DOHH2 (cell line): ENCODE measurements around the gene RUNX2.
"Not testable (repeated sequence)": the region's sequence is repeated elsewhere in the genome, so short reads cannot be mapped to it uniquely, and the experiment has no call there.

Experiments used
- H3F3A ChIP-seq: fragments of 200-600 bp; sonication (generic), shearing (Covaris generic); 2 replicates; pipeline ENCODE4 v1.6.0; 2016; ENCODE audit warnings: antibody characterized with exemption, mild to moderate bottlenecking; ENCODE audit not compliant: control insufficient read depth, insufficient read depth
- H3K27ac ChIP-seq: fragments of 200-600 bp; sonication (generic); 2 replicates; pipeline ENCODE4 v1.5.1; 2014; ENCODE audit warnings: low read depth, mild to moderate bottlenecking, low read length, moderate library complexity
- H3K27me3 ChIP-seq: fragments of 200-600 bp; sonication (generic); 2 replicates; pipeline ENCODE4 v1.6.1; 2014; ENCODE audit warnings: mild to moderate bottlenecking, low read length, mixed read lengths; ENCODE audit not compliant: control insufficient read depth
- H3K36me3 ChIP-seq: fragments of 200-600 bp; sonication (generic); 2 replicates; pipeline ENCODE4 v1.6.1; 2014; ENCODE audit warnings: mild to moderate bottlenecking, low read length, moderate library complexity, mixed read lengths; ENCODE audit not compliant: control insufficient read depth
- H3K4me1 ChIP-seq: fragments of 200-600 bp; sonication (generic); 2 replicates; pipeline ENCODE4 v1.6.1; 2014; ENCODE audit warnings: mild to moderate bottlenecking, low read length, mixed read lengths; ENCODE audit not compliant: control insufficient read depth
- H3K4me2 ChIP-seq: fragments of 200-600 bp; sonication (generic); 2 replicates; pipeline ENCODE4 v1.6.0; 2014; ENCODE audit warnings: mild to moderate bottlenecking, low read length, moderate library complexity
- H3K4me3 ChIP-seq: fragments of 200-600 bp; sonication (generic); 2 replicates; pipeline ENCODE4 v1.5.1; 2014; ENCODE audit warnings: mild to moderate bottlenecking, low read length, mixed read lengths
- H3K79me2 ChIP-seq: fragments of 200-600 bp; sonication (generic); 2 replicates; pipeline ENCODE4 v1.6.1; 2014; ENCODE audit warnings: mild to moderate bottlenecking, low read length, mixed read lengths; ENCODE audit not compliant: control insufficient read depth
- H3K9me2 ChIP-seq: fragments of 200-600 bp; sonication (generic); replicated peaks from 2 replicates; pipeline ENCODE4 v1.6.1; 2014; ENCODE audit warnings: mild to moderate bottlenecking, low read length, mixed read lengths; ENCODE audit not compliant: control insufficient read depth
- H3K9me3 ChIP-seq: fragments of 200-600 bp; sonication (generic); 2 replicates; pipeline ENCODE4 v1.6.1; 2014; ENCODE audit warnings: antibody characterized with exemption, low read length, mixed read lengths; ENCODE audit not compliant: control insufficient read depth, insufficient read depth
- H4K20me1 ChIP-seq: fragments of 200-600 bp; sonication (generic); 2 replicates; pipeline ENCODE4 v1.6.0; 2014; ENCODE audit warnings: low read depth, mild to moderate bottlenecking, antibody characterized with exemption, low read length, moderate library complexity; ENCODE audit not compliant: control insufficient read depth, insufficient read depth
- CTCF ChIP-seq: fragments of 200-600 bp; sonication (generic); IDR thresholded peaks from one replicate; pipeline ENCODE4 v1.5.1; 2014; ENCODE audit warnings: antibody characterized with exemption, mild to moderate bottlenecking, low read depth, low read length; ENCODE audit not compliant: poor library complexity, severe bottlenecking
- EZH2phosphoT487 ChIP-seq: fragments of 200-600 bp; sonication (generic); IDR thresholded peaks from 2 replicates; pipeline ENCODE4 v1.6.1; 2017; ENCODE audit warnings: borderline replicate concordance, mild to moderate bottlenecking, antibody characterized with exemption, low read length, moderate library complexity, mixed read lengths

The RUNX2 gene

GRCh38 chr6:45668705-45669104 lies 340.6 kb downstream of the RUNX2 start:
- Histone ChIP-seq H3K36me3 (no peaks in the 10 kb centered on the region), H3F3A (no peaks in the 10 kb centered on the region), H3K9me2 (no peaks in the 10 kb centered on the region), H3K79me2 (no peaks in the 10 kb centered on the region), H3K27me3 (no peaks in the 10 kb centered on the region), H3K4me3 (no peak overlapping the region), H3K27ac (no peak overlapping the region), H4K20me1 (no peaks in the 10 kb centered on the region), H3K9me3 (no peaks in the 10 kb centered on the region), H3K4me1 (peaks cover 31% of the 10 kb centered on the region), H3K4me2 (no peak overlapping the region)
- no peak for TF ChIP-seq EZH2phosphoT487
- no peak for TF ChIP-seq CTCF

DNA sequence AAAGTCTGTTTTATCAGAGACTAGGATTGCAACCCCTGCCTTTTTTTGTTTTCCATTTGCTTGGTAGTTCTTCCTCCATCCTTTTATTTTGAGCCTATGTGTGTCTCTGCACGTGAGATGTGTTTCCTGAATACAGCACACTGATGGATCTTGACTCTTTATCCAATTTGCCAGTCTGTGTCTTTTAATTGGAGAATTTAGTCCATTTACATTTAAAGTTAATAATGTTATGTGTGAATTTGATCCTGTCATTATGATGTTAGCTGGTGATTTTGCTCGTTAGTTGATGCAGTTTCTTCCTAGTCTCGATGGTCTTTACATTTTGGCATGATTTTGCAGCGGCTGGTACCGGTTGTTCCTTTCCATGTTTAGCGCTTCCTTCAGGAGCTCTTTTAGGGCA lies 345.0 kb downstream of the RUNX2 start:
- H3K27me3 ChIP-seq, H3K79me2 ChIP-seq, H3K27ac ChIP-seq, H3F3A ChIP-seq, H3K9me3 ChIP-seq, H3K9me2 ChIP-seq, H4K20me1 ChIP-seq, H3K4me3 ChIP-seq, H3K4me2 ChIP-seq, H3K36me3 ChIP-seq: not testable (repeated sequence)
- H3K4me1 ChIP-seq: peaks cover 23% of the 10 kb centered on the region

DNA sequence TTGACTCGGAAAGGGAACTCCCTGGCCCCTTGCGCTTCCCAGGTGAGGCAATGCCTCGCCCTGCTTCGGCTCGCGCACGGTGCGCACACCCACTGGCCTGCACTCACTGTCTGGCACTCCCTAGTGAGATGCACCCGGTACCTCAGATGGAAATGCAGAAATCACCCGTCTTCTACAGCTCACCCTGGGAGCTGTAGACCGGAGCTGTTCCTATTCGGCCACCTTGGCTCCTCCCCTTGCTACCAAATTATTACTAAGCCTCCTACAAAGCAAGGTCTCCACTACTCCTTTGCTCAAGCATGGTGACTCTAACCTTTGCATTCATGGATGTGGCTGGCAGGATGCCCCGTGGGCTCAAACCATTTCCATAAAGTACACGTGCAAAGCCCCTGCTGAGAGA lies 347.0 kb downstream of the RUNX2 start:
- Histone ChIP-seq H3K4me1 (peaks cover 42% of the 10 kb centered on the region), H3F3A (peaks cover 11% of the 10 kb centered on the region)
- H3K27me3 ChIP-seq, H3K9me2 ChIP-seq, H4K20me1 ChIP-seq, H3K9me3 ChIP-seq, H3K4me2 ChIP-seq, H3K4me3 ChIP-seq, H3K79me2 ChIP-seq, H3K27ac ChIP-seq, H3K36me3 ChIP-seq: not testable (repeated sequence)

- Histone ChIP-seq H4K20me1 (no peaks in the 10 kb centered on the region), H3K4me1 (peaks cover 45% of the 10 kb centered on the region), H3K9me2 (no peaks in the 10 kb centered on the region), H3K27ac (no peak overlapping the region), H3K4me2 (no peak overlapping the region), H3K36me3 (no peaks in the 10 kb centered on the region), H3K79me2 (no peaks in the 10 kb centered on the region), H3K27me3 (no peaks in the 10 kb centered on the region), H3K9me3 (no peaks in the 10 kb centered on the region), H3F3A (peaks cover 11% of the 10 kb centered on the region), H3K4me3 (no peak overlapping the region)
- TF ChIP-seq EZH2phosphoT487 (no peak), CTCF (no peak)
These were observed 347.5 kb downstream of the RUNX2 start for GRCh38 chr6:45675634-45676033.
